ENCODE measurements around the gene SLC35F3. TPM values are rescaled to one million over a fixed set of nuclear protein-coding genes. Genes with fewer than 3 reads are reported as not detected.

Gene SLC35F3
- polyA plus RNA-seq, 1 of the 3 experiments (the other 2 are of a cell fraction): 0.87 TPM

GRCh38 chr1:233912447-233912846 is 8.0 kb downstream of the SLC35F3 start:
- WGBS (ENCODE audit: low lambda C conversion rate): 61% methylated on average over 8 of the region's 8 CpGs
- DNase-seq: peak; percentile 6
- H3K9me2 ChIP-seq: no peaks in the 10 kb centered on the region
- no peak for TF ChIP-seq CHD2 (IDR thresholded peaks at IDR 0.05; ENCODE audit: low read length, partially characterized antibody)
- no peaks in the 10 kb centered on the region for H3K27me3 ChIP-seq (ENCODE audit: insufficient read depth)
- no peak overlapping the region for H2AFZ ChIP-seq (ENCODE audit: low read depth)
- no peaks in the 10 kb centered on the region for H3K36me3 ChIP-seq (replicated peaks in 1 of 2; ENCODE audit: control insufficient read depth in 1 of 2, insufficient read depth in 2 of 2, low read length in 1 of 2)
- H3K4me2 ChIP-seq: no peak overlapping the region
- H3K9ac ChIP-seq: no peak overlapping the region
- H4K20me1 ChIP-seq (ENCODE audit: insufficient read depth): no peaks in the 10 kb centered on the region
- no peaks in the 10 kb centered on the region for H3K79me2 ChIP-seq (ENCODE audit: insufficient read depth)
- ChIA-PET POLR2A (no interaction called here), CTCF (interaction anchor here (0.6 to 1.6 kb wide), 4 partner anchors 25 to 550 kb away, joined by 3 to 5 read pairs (median 3); no protein-coding TSS in a partner anchor)
- H3K4me1 ChIP-seq (ENCODE audit: control insufficient read depth in 1 of 2, insufficient read depth in 2 of 2, low read depth in 1 of 2, low read length in 1 of 2): peaks cover 5% of the 10 kb centered on the region in 2 experiments; a peak in 2 of 4 replicates
- no peak overlapping the region for H3K27ac ChIP-seq (ENCODE audit: low read depth in 2 of 2, low read length in 1 of 2)
- H3K9me3 ChIP-seq: no peaks in the 10 kb centered on the region
- no peak overlapping the region for H3K4me3 ChIP-seq (ENCODE audit: low read depth in 2 of 2, low read length in 1 of 2)
- H3F3A ChIP-seq (replicated peaks; ENCODE audit: insufficient read depth): no peaks in the 10 kb centered on the region

DNA sequence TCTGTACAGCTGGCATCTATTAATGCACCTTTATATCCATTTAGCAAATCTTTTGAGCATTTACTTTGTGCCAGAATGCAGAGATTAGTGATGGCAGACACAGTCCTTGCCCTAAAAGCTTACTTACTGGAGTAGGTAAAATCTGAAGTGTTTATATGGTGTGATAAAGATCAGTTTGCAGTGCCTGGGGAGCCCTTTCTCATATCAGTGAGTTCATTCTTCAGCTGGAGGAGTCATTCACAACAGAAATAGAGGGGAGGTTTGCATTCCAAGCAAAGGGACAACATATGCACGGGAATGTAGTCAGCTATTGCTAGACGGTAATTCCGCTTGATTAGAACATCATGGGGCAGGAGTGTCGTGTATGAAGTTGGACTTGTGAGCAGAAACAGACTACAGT is 8.4 kb downstream of the SLC35F3 start:
- POLR2A ChIA-PET: no interaction called here
- no peak overlapping the region for H3K27ac ChIP-seq (ENCODE audit: low read depth in 2 of 2, low read length in 1 of 2)
- CTCF ChIA-PET: interaction anchor here (0.7 to 1.6 kb wide), 3 partner anchors 154 to 550 kb away, joined by 3 to 5 read pairs (median 3); no protein-coding TSS in a partner anchor
- no peak overlapping the region for H3K4me3 ChIP-seq (ENCODE audit: low read depth in 2 of 2, low read length in 1 of 2)
- no peaks in the 10 kb centered on the region for H3F3A ChIP-seq (replicated peaks; ENCODE audit: insufficient read depth)
- H3K9me2 ChIP-seq: no peaks in the 10 kb centered on the region
- H3K9ac ChIP-seq: no peak overlapping the region
- TF ChIP-seq, protein P1, sequence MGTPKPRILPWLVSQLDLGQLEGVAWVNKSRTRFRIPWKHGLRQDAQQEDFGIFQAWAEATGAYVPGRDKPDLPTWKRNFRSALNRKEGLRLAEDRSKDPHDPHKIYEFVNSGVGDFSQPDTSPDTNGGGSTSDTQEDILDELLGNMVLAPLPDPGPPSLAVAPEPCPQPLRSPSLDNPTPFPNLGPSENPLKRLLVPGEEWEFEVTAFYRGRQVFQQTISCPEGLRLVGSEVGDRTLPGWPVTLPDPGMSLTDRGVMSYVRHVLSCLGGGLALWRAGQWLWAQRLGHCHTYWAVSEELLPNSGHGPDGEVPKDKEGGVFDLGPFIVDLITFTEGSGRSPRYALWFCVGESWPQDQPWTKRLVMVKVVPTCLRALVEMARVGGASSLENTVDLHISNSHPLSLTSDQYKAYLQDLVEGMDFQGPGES (IDR thresholded peaks at IDR 0.05; ENCODE audit: low read depth, low read length): no peak
- TF ChIP-seq TEAD4 (IDR thresholded peaks at IDR 0.05; ENCODE audit: borderline replicate concordance, insufficient read depth) (no peak), RCOR1 (IDR thresholded peaks at IDR 0.05; ENCODE audit: low read length) (peak; percentile 74), GATA2 (CRISPR knock-in tag; IDR thresholded peaks at IDR 0.05) (0 out of 2 replicates have a peak, but pooled peaks have one; percentile 19)
- H3K9me3 ChIP-seq: no peaks in the 10 kb centered on the region
- WGBS (ENCODE audit: low lambda C conversion rate): 45% methylated on average over 4 of the region's 4 CpGs
- DNase-seq: peak; percentile 4
- no peaks in the 10 kb centered on the region for H3K79me2 ChIP-seq (ENCODE audit: insufficient read depth)
- H3K4me2 ChIP-seq: no peak overlapping the region
- no peaks in the 10 kb centered on the region for H4K20me1 ChIP-seq (ENCODE audit: insufficient read depth)
- peaks cover 5% of the 10 kb centered on the region in 2 experiments; a peak in 2 of 4 replicates for H3K4me1 ChIP-seq (ENCODE audit: control insufficient read depth in 1 of 2, insufficient read depth in 2 of 2, low read depth in 1 of 2, low read length in 1 of 2)
- H2AFZ ChIP-seq (ENCODE audit: low read depth): no peak overlapping the region
- H3K36me3 ChIP-seq (replicated peaks in 1 of 2; ENCODE audit: control insufficient read depth in 1 of 2, insufficient read depth in 2 of 2, low read length in 1 of 2): no peaks in the 10 kb centered on the region
- H3K27me3 ChIP-seq (ENCODE audit: insufficient read depth): no peaks in the 10 kb centered on the region

- 11% methylated on average over 5 of the region's 5 CpGs for WGBS (ENCODE audit: low lambda C conversion rate)
- Histone ChIP-seq H3K4me2 (no peak overlapping the region), H3K27ac (ENCODE audit: low read depth in 2 of 2, low read length in 1 of 2) (no peak overlapping the region), H3K4me1 (ENCODE audit: control insufficient read depth in 1 of 2, insufficient read depth in 2 of 2, low read depth in 1 of 2, low read length in 1 of 2) (peaks cover 5% of the 10 kb centered on the region in 2 experiments; a peak in 2 of 4 replicates), H3K36me3 (replicated peaks in 1 of 2; ENCODE audit: control insufficient read depth in 1 of 2, insufficient read depth in 2 of 2, low read length in 1 of 2) (no peaks in the 10 kb centered on the region), H3K79me2 (ENCODE audit: insufficient read depth) (no peaks in the 10 kb centered on the region), H3K27me3 (ENCODE audit: insufficient read depth) (no peaks in the 10 kb centered on the region), H2AFZ (ENCODE audit: low read depth) (no peak overlapping the region), H3K9me2 (no peaks in the 10 kb centered on the region), H3K9ac (no peak overlapping the region), H3F3A (replicated peaks; ENCODE audit: insufficient read depth) (no peaks in the 10 kb centered on the region), H3K9me3 (no peaks in the 10 kb centered on the region), H4K20me1 (ENCODE audit: insufficient read depth) (no peaks in the 10 kb centered on the region), H3K4me3 (ENCODE audit: low read depth in 2 of 2, low read length in 1 of 2) (no peak overlapping the region)
- ChIA-PET CTCF (interaction anchor here (0.9 to 1.3 kb wide), 2 partner anchors 10 to 12 kb away, joined by 3 to 5 read pairs; partner anchors contain the start of gene SLC35F3), POLR2A (no interaction called here)
- TF ChIP-seq YY1 (IDR thresholded peaks at IDR 0.05; ENCODE audit: low read depth): no peak
- no peak for TF ChIP-seq EP300 (IDR thresholded peaks at IDR 0.05; ENCODE audit: borderline replicate concordance in 1 of 2, low read depth in 1 of 2, low read length in 1 of 2)
- DNase-seq: no peak
These were observed 12.2 kb downstream of the SLC35F3 start for GRCh38 chr1:233916706-233917105.

Data from SK-N-SH (cell line).